ENCODE measurements around the gene PRKG1. TPM values are rescaled to one million over a fixed set of nuclear protein-coding genes. Genes with fewer than 3 reads are reported as not detected.

Gene PRKG1
- total RNA-seq, 1 experiment from 2014 or later, result 0.09 TPM

DNA sequence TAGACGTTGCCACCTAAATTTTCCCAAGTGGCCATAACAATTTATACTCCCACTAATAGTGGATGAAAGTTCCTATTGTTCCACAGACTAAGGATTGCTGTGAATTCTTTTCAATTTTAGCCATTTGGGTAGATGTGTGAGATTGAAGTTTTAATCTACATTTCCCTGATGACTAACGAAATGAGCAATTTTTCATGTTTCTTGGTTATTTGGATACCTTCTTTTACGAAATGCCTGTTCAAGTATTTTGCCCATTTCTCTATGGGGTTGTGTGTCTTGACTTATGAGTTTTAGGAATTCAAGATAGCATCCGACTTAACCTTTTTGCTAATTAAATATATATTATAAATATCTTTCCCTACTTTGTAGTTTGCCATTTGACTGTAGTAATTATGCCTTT is 16.4 kb upstream of the PRKG1 start:
- H3K27me3 ChIP-seq (replicated peaks; ENCODE audit: control insufficient read depth, insufficient read depth, low read length), result no peaks in the 10 kb centered on the region
- no peaks in the 10 kb centered on the region for H3K4me1 ChIP-seq
- Mint-ChIP-seq H3K4me1 (ENCODE audit: low read depth, unreplicated experiment) (no peaks in the 10 kb centered on the region), H3K4me3 (ENCODE audit: unreplicated experiment) (no peak overlapping the region), H3K36me3 (ENCODE audit: insufficient read depth, unreplicated experiment) (no peaks in the 10 kb centered on the region), H3K27me3 (ENCODE audit: insufficient read depth, unreplicated experiment) (peaks cover 3% of the 10 kb centered on the region), H3K9me3 (ENCODE audit: unreplicated experiment) (no peaks in the 10 kb centered on the region), H3K27ac (ENCODE audit: unreplicated experiment) (no peak overlapping the region)
- ChIA-PET POLR2A (no interaction called here), CTCF (interaction anchor here (0.6 kb wide), 1 partner anchor 899 kb away, joined by 3 read pairs; no protein-coding TSS in a partner anchor)
- no peaks in the 10 kb centered on the region for H3K9me3 ChIP-seq
- no peak for DNase-seq
- H3K36me3 ChIP-seq (ENCODE audit: control insufficient read depth, insufficient read depth, low read length), result no peaks in the 10 kb centered on the region
- H3K4me3 ChIP-seq (ENCODE audit: low read depth, low read length), result no peak overlapping the region
- intact Hi-C loops (cut with micrococcal nuclease; ENCODE audit: unreplicated experiment), result no loop called here
- no TSS peak for BruUV-seq (replicated peaks)
- TF ChIP-seq, protein P1, sequence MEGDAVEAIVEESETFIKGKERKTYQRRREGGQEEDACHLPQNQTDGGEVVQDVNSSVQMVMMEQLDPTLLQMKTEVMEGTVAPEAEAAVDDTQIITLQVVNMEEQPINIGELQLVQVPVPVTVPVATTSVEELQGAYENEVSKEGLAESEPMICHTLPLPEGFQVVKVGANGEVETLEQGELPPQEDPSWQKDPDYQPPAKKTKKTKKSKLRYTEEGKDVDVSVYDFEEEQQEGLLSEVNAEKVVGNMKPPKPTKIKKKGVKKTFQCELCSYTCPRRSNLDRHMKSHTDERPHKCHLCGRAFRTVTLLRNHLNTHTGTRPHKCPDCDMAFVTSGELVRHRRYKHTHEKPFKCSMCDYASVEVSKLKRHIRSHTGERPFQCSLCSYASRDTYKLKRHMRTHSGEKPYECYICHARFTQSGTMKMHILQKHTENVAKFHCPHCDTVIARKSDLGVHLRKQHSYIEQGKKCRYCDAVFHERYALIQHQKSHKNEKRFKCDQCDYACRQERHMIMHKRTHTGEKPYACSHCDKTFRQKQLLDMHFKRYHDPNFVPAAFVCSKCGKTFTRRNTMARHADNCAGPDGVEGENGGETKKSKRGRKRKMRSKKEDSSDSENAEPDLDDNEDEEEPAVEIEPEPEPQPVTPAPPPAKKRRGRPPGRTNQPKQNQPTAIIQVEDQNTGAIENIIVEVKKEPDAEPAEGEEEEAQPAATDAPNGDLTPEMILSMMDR (IDR thresholded peaks at IDR 0.05; ENCODE audit: insufficient read depth in 1 of 2, low read depth in 1 of 2, low read length in 1 of 2, severe bottlenecking in 1 of 2, unreplicated experiment in 1 of 2), result no peak

DNA sequence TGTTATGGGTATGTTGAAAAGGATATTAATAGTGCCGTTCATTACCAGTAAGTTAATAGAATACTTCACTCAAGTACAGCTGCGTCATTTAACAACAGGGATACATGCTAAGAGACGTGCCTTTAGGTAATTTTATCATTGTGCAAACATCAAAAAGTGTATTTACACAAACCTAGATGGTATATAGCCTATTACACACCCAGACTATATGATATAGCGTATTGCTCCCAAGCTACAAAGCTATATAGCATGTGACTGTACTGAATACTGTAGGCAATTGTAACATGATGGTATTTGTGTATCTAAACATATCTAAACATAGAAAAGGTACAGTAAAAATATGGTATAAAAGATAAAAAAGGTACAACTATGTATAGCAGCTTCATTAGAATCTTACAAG is 11.1 kb upstream of the PRKG1 start:
- Histone ChIP-seq H3K9me3 (no peaks in the 10 kb centered on the region), H3K36me3 (ENCODE audit: control insufficient read depth, insufficient read depth, low read length) (no peaks in the 10 kb centered on the region), H3K4me1 (no peaks in the 10 kb centered on the region), H3K4me3 (ENCODE audit: low read depth, low read length) (no peak overlapping the region), H3K27me3 (replicated peaks; ENCODE audit: control insufficient read depth, insufficient read depth, low read length) (no peaks in the 10 kb centered on the region)
- no peak overlapping the region for H3K4me3 Mint-ChIP-seq (ENCODE audit: unreplicated experiment)
- TF ChIP-seq, protein P1 (IDR thresholded peaks at IDR 0.05; ENCODE audit: insufficient read depth in 1 of 2, low read depth in 1 of 2, low read length in 1 of 2, severe bottlenecking in 1 of 2, unreplicated experiment in 1 of 2), result no peak
- H3K27ac Mint-ChIP-seq (ENCODE audit: unreplicated experiment), result no peak overlapping the region
- CTCF ChIA-PET, result interaction anchor here (0.9 kb wide), 1 partner anchor 11 kb away, joined by 3 read pairs; no protein-coding TSS in a partner anchor
- H3K36me3 Mint-ChIP-seq (ENCODE audit: insufficient read depth, unreplicated experiment), result no peaks in the 10 kb centered on the region
- BruUV-seq (replicated peaks), result no TSS peak
- POLR2A ChIA-PET, result no interaction called here
- no peaks in the 10 kb centered on the region for H3K4me1 Mint-ChIP-seq (ENCODE audit: low read depth, unreplicated experiment)
- H3K27me3 Mint-ChIP-seq (ENCODE audit: insufficient read depth, unreplicated experiment), result peaks cover 8% of the 10 kb centered on the region
- intact Hi-C loops (cut with micrococcal nuclease; ENCODE audit: unreplicated experiment), result loop anchor here (1.0 to 5.0 kb wide), 5 partner anchors 359 to 1154 kb away; no protein-coding TSS in a partner anchor
- DNase-seq, result no peak
- no peaks in the 10 kb centered on the region for H3K9me3 Mint-ChIP-seq (ENCODE audit: unreplicated experiment)

DNA sequence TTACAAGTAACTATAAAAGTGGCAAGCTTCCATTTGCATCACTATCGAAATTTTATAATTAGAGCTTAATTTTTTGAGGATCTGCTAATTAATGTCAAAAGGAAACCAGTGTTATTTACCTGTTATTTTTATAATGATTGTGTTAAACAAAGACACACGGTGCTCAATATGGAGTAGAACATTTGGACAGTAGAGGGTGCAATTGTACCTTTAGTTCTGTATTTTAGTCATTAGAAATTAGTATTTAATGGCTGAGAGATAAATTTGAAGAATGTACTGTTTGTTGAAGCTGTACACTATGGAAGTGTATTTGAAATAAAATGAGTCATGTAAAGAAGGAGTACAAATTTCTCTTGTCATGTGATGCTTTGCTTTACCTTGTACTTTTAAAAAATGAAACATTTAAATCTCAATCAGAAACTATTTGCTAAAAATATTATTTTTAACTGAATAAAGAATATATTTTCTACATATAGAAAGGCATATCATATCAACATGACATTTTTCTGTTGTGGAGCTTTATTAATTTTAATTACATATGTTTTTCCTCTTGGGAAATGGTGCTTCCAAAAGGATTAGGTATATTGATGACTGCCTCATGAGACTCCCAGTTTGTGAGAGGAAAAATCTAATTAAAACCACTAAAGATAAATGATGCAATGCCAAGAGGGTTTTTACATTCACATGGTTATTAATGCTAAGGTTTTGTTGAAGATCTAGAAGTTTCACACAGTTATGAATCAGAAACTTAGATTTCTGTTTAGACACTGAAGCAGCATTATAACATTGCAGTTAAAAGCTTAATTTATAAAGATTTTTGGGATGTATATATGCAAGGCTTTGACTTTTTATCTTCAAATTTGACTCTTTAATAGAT is 10.4 kb upstream of the PRKG1 start:
- H3K27ac Mint-ChIP-seq (ENCODE audit: unreplicated experiment), result no peak overlapping the region
- CTCF ChIA-PET, result interaction anchor here (0.5 to 0.9 kb wide), 2 partner anchors 11 to 50 kb away, joined by 3 read pairs; no protein-coding TSS in a partner anchor
- Histone ChIP-seq H3K4me3 (ENCODE audit: low read depth, low read length) (no peak overlapping the region), H3K4me1 (no peaks in the 10 kb centered on the region), H3K9me3 (no peaks in the 10 kb centered on the region), H3K36me3 (ENCODE audit: control insufficient read depth, insufficient read depth, low read length) (no peaks in the 10 kb centered on the region), H3K27me3 (replicated peaks; ENCODE audit: control insufficient read depth, insufficient read depth, low read length) (no peaks in the 10 kb centered on the region)
- BruUV-seq (replicated peaks), result no TSS peak
- POLR2A ChIA-PET, result no interaction called here
- TF ChIP-seq, protein P1 (IDR thresholded peaks at IDR 0.05; ENCODE audit: insufficient read depth in 1 of 2, low read depth in 1 of 2, low read length in 1 of 2, severe bottlenecking in 1 of 2, unreplicated experiment in 1 of 2), result peak; percentile 61 to 73
- no peaks in the 10 kb centered on the region for H3K36me3 Mint-ChIP-seq (ENCODE audit: insufficient read depth, unreplicated experiment)
- no peaks in the 10 kb centered on the region for H3K4me1 Mint-ChIP-seq (ENCODE audit: low read depth, unreplicated experiment)
- H3K9me3 Mint-ChIP-seq (ENCODE audit: unreplicated experiment), result no peaks in the 10 kb centered on the region
- peak in 1 of 2 experiments; percentile 46 for DNase-seq
- intact Hi-C loops (cut with micrococcal nuclease; ENCODE audit: unreplicated experiment), result loop anchor here (1.0 to 5.0 kb wide), 5 partner anchors 358 to 1153 kb away; no protein-coding TSS in a partner anchor
- no peak overlapping the region for H3K4me3 Mint-ChIP-seq (ENCODE audit: unreplicated experiment)
- peaks cover 10% of the 10 kb centered on the region for H3K27me3 Mint-ChIP-seq (ENCODE audit: insufficient read depth, unreplicated experiment)

Measured in Caco-2 (cell line).